ELF-1 (cell line): ENCODE measurements around the gene CAMK1G.

Experiments used
- DNase-seq: peaks from one replicate; pipeline ENCODE4 v3.0.0-alpha.2; 2016; ENCODE audit warnings: low read depth, low spot score

CAMK1G gene

GRCh38 chr1:209619696-209620486, 36.4 kb downstream of the CAMK1G start:
- DNase-seq = no peak

- DNase-seq = no peak
Observed at GRCh38 chr1:209620487-209620884, 37.0 kb downstream of the CAMK1G start.

- DNase-seq = no peak
Observed at GRCh38 chr1:209621286-209621685, 37.8 kb downstream of the CAMK1G start.

GRCh38 chr1:209621741-209622655, 38.5 kb downstream of the CAMK1G start:
- DNase-seq = no peak

- DNase-seq = no peak
Observed at GRCh38 chr1:209622841-209623829, 39.6 kb downstream of the CAMK1G start.

GRCh38 chr1:209624558-209625549, 41.3 kb downstream of the CAMK1G start:
- no peak for DNase-seq

- DNase-seq = no peak
Observed at GRCh38 chr1:209625791-209626285, 42.3 kb downstream of the CAMK1G start.

GRCh38 chr1:209626346-209627026, 43.0 kb downstream of the CAMK1G start:
- no peak for DNase-seq

GRCh38 chr1:209627027-209627731, 43.7 kb downstream of the CAMK1G start:
- DNase-seq = no peak

GRCh38 chr1:209627732-209628196, 44.2 kb downstream of the CAMK1G start:
- peak; percentile 94 for DNase-seq

- DNase-seq = no peak
Observed at GRCh38 chr1:209628618-209629299, 45.2 kb downstream of the CAMK1G start.

- no peak for DNase-seq
Observed at GRCh38 chr1:209629621-209630382, 46.3 kb downstream of the CAMK1G start.

- no peak for DNase-seq
Observed at GRCh38 chr1:209630383-209631225, 47.1 kb downstream of the CAMK1G start.

- DNase-seq = no peak
Observed at GRCh38 chr1:209633335-209633997, 50.0 kb downstream of the CAMK1G start.

GRCh38 chr1:209634005-209634737, 50.7 kb downstream of the CAMK1G start:
- no peak for DNase-seq
